Measurements from ENCODE around the gene UFD1.
"Not testable (repeated sequence)": the region's sequence is repeated elsewhere in the genome, so short reads cannot be mapped to it uniquely, and the experiment has no call there.

The UFD1 gene

GRCh38 chr22:19446603-19447329 is 32.2 kb downstream of the UFD1 start:
- peak in 1 of 2 experiments; percentile 21 for DNase-seq

GRCh38 chr22:19445279-19445982 is 33.6 kb downstream of the UFD1 start:
- not testable (repeated sequence) for DNase-seq

GRCh38 chr22:19443544-19444211 is 35.3 kb downstream of the UFD1 start:
- no peak for DNase-seq

- DNase-seq = no peak
Observed at GRCh38 chr22:19442166-19442565, 36.8 kb downstream of the UFD1 start.

GRCh38 chr22:19440411-19441195 is 38.4 kb downstream of the UFD1 start:
- no peak for DNase-seq

GRCh38 chr22:19438298-19438697 is 40.7 kb downstream of the UFD1 start:
- peak in 1 of 2 experiments; percentile 9 for DNase-seq

GRCh38 chr22:19436444-19437161 is 42.4 kb downstream of the UFD1 start:
- DNase-seq = not testable (repeated sequence)

- no peak for DNase-seq
Observed at GRCh38 chr22:19434829-19435580, 44.0 kb downstream of the UFD1 start.

- no peak for DNase-seq
Observed at GRCh38 chr22:19434401-19434800, 44.6 kb downstream of the UFD1 start.

- peak; percentile 88 to 92 for DNase-seq
Observed at GRCh38 chr22:19432133-19432851, 46.7 kb downstream of the UFD1 start, which contains the start of gene MRPL40. MRPL40 (plus strand) TSS chr22:19432545; CDS start chr22:19432555, 10 bp downstream.

- peak; percentile 39 to 51 for DNase-seq
Observed at GRCh38 chr22:19431649-19432132, 47.3 kb downstream of the UFD1 start, which contains the start of gene HIRA. HIRA (minus strand) TSS chr22:19431733; CDS start chr22:19431476, 257 bp downstream.

- no peak for DNase-seq
Observed at GRCh38 chr22:19430890-19431541, 48.0 kb downstream of the UFD1 start.

GRCh38 chr22:19429950-19430889 is 48.8 kb downstream of the UFD1 start:
- DNase-seq = peak; percentile 55 to 71

GRCh38 chr22:19424186-19424500 is 54.9 kb downstream of the UFD1 start:
- no peak for DNase-seq

GRCh38 chr22:19422440-19423301 is 56.3 kb downstream of the UFD1 start:
- DNase-seq = no peak

GRCh38 chr22:19420321-19420720 is 58.7 kb downstream of the UFD1 start:
- no peak for DNase-seq

- peak; percentile 14 to 16 for DNase-seq
Observed at GRCh38 chr22:19419464-19420178, 59.4 kb downstream of the UFD1 start.

Data from Kasumi-1 (cell line).